ENCODE results near the gene RGS17.
"Not testable (repeated sequence)": the region's sequence is repeated elsewhere in the genome, so short reads cannot be mapped to it uniquely, and the experiment has no call there.

Gene RGS17

GRCh38 chr6:152978058-152978457 lies 153.0 kb downstream of the RGS17 start:
- Mint-ChIP-seq H3K4me1 (ENCODE audit: low read depth) (peaks cover 42% of the 10 kb centered on the region), H3K36me3 (ENCODE audit: low read depth) (peaks cover 6% of the 10 kb centered on the region), H3K27ac (no peak overlapping the region), H3K27me3 (no peaks in the 10 kb centered on the region), H3K4me3 (no peak overlapping the region), H3K9me3 (no peaks in the 10 kb centered on the region)
- intact Hi-C loops (cut with micrococcal nuclease): no loop called here

DNA sequence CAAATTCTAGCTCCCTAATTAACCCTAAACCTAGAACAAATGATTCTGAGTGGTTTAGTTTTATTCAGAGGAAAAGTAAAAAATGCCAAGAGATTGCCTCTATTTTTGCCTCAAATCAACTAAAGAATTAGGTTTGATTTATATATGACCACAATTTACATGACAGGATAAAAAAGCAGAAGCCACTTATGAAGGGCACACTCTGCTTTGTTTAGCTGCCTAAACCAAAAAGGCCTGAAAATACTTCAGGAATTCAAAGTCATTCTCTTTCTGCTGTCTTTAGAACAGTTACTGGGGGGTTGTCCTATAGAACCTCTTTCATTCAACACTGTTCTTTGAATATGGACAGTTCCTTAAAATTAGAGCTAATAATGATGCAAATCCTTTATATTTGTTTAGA lies 153.5 kb downstream of the RGS17 start:
- Mint-ChIP-seq H3K27ac (no peak overlapping the region), H3K4me3 (no peak overlapping the region), H3K36me3 (ENCODE audit: low read depth) (peaks cover 10% of the 10 kb centered on the region), H3K9me3 (no peaks in the 10 kb centered on the region), H3K27me3 (no peaks in the 10 kb centered on the region), H3K4me1 (ENCODE audit: low read depth) (peaks cover 42% of the 10 kb centered on the region)
- intact Hi-C loops (cut with micrococcal nuclease): no loop called here

GRCh38 chr6:152976749-152977148 lies 154.3 kb downstream of the RGS17 start:
- no peak overlapping the region for H3K4me3 Mint-ChIP-seq
- intact Hi-C loops (cut with micrococcal nuclease): no loop called here
- no peak overlapping the region for H3K27ac Mint-ChIP-seq
- H3K9me3 Mint-ChIP-seq: no peaks in the 10 kb centered on the region
- H3K4me1 Mint-ChIP-seq (ENCODE audit: low read depth): peaks cover 36% of the 10 kb centered on the region
- no peaks in the 10 kb centered on the region for H3K27me3 Mint-ChIP-seq
- peaks cover 18% of the 10 kb centered on the region for H3K36me3 Mint-ChIP-seq (ENCODE audit: low read depth)

DNA sequence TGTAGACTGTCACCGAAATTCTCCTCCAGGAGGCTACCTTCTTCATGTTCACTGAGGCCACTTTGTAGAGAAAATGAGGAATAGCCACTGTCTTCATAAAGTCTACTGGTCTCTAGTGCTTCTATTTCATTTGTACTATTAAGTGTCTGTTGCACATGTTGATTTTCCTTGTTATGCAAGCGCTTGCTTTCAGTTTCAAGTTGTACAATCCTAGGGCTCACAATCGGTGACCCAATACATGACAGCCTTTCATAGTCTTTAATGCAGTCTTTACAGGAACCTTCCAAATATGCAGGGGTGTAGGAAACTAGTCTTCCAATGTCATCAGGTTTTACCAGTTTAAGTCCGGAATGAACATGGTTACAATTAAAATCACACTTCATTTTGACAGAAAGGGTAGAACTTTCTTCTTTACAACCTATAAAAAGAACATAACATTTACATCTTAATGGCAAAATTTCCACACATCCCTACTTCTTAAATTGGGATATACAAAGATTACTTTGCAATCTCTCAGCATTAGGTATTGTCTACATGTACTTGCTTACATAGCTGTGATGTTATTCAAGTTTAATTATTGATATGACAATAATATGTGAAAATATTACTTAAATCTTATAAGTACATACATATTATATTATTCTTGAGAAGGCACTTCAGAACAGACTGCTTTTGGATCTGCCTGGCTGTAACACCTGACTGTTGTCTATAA lies 155.7 kb downstream of the RGS17 start:
- Mint-ChIP-seq H3K36me3 (ENCODE audit: low read depth) (peaks cover 32% of the 10 kb centered on the region), H3K4me1 (ENCODE audit: low read depth) (peaks cover 26% of the 10 kb centered on the region), H3K27ac (peak overlapping the region; percentile 72), H3K27me3 (no peaks in the 10 kb centered on the region), H3K9me3 (no peaks in the 10 kb centered on the region), H3K4me3 (peak overlapping the region; percentile 52)
- intact Hi-C loops (cut with micrococcal nuclease): no loop called here

- no peak overlapping the region for H3K4me3 Mint-ChIP-seq
- H3K9me3 Mint-ChIP-seq: peaks cover 8% of the 10 kb centered on the region
- peaks cover 43% of the 10 kb centered on the region for H3K36me3 Mint-ChIP-seq (ENCODE audit: low read depth)
- H3K27me3 Mint-ChIP-seq: no peaks in the 10 kb centered on the region
- no peak overlapping the region for H3K27ac Mint-ChIP-seq
- intact Hi-C loops (cut with micrococcal nuclease): no loop called here
- H3K4me1 Mint-ChIP-seq (ENCODE audit: low read depth): peaks cover 22% of the 10 kb centered on the region
Measured at GRCh38 chr6:152973916-152974315, 157.2 kb downstream of the RGS17 start.

- Mint-ChIP-seq H3K27ac (no peak overlapping the region), H3K9me3 (peaks cover 32% of the 10 kb centered on the region), H3K4me1 (ENCODE audit: low read depth) (peaks cover 1% of the 10 kb centered on the region), H3K36me3 (ENCODE audit: low read depth) (peaks cover 39% of the 10 kb centered on the region), H3K4me3 (no peak overlapping the region), H3K27me3 (no peaks in the 10 kb centered on the region)
- intact Hi-C loops (cut with micrococcal nuclease): no loop called here
Measured at GRCh38 chr6:152969688-152970418, 161.2 kb downstream of the RGS17 start.

GRCh38 chr6:152966168-152966894 lies 164.8 kb downstream of the RGS17 start:
- intact Hi-C loops (cut with micrococcal nuclease); H3K4me3 Mint-ChIP-seq; H3K4me1 Mint-ChIP-seq (ENCODE audit: low read depth); H3K27me3 Mint-ChIP-seq; H3K27ac Mint-ChIP-seq: not testable (repeated sequence)
- Mint-ChIP-seq H3K9me3 (peaks cover 32% of the 10 kb centered on the region), H3K36me3 (ENCODE audit: low read depth) (peaks cover 21% of the 10 kb centered on the region)

GRCh38 chr6:152959333-152959732 lies 171.7 kb downstream of the RGS17 start:
- Mint-ChIP-seq H3K9me3 (no peaks in the 10 kb centered on the region), H3K27ac (no peak overlapping the region), H3K4me1 (ENCODE audit: low read depth) (no peaks in the 10 kb centered on the region), H3K36me3 (ENCODE audit: low read depth) (no peaks in the 10 kb centered on the region), H3K27me3 (no peaks in the 10 kb centered on the region), H3K4me3 (no peak overlapping the region)
- intact Hi-C loops (cut with micrococcal nuclease): no loop called here

- Mint-ChIP-seq H3K4me3 (no peak overlapping the region), H3K9me3 (no peaks in the 10 kb centered on the region), H3K36me3 (ENCODE audit: low read depth) (no peaks in the 10 kb centered on the region), H3K27me3 (no peaks in the 10 kb centered on the region), H3K4me1 (ENCODE audit: low read depth) (no peaks in the 10 kb centered on the region), H3K27ac (no peak overlapping the region)
- intact Hi-C loops (cut with micrococcal nuclease): no loop called here
Measured at GRCh38 chr6:152957796-152958195, 173.3 kb downstream of the RGS17 start.

All from dendritic cell treated with granulocyte-macrophage colony-stimulating factor and Interleukin-4, amounts not matched to agents 40 ng/mL and 50 ng/mL, for 4 days (primary cell).